Neural progenitor cell (in vitro differentiated cells): Measurements from ENCODE around the gene IL23R. TPM values are rescaled to one million over a fixed set of nuclear protein-coding genes. Genes with fewer than 3 reads are reported as not detected.

Source experiments
- DNase-seq: peaks from one replicate; pipeline ENCODE4 v3.0.0-alpha.2; 2016; ENCODE audit warnings: low spot score
- H2AFZ ChIP-seq: fragments of 200-600 bp; sonication (generic); replicated peaks from 2 replicates; pipeline ENCODE4 v1.6.1; 2016; ENCODE audit warnings: antibody characterized with exemption
- H3F3A ChIP-seq: fragments of 200-600 bp; sonication (generic); 2 replicates; pipeline ENCODE4 v1.6.1; 2016; ENCODE audit warnings: antibody characterized with exemption, low read depth
- H3K27ac ChIP-seq: fragments of 200-600 bp; sonication (generic); 2 replicates; pipeline ENCODE4 v1.5.1; 2016; ENCODE audit warnings: mild to moderate bottlenecking
- H3K27me3 ChIP-seq: fragments of 200-600 bp; sonication (generic); 2 replicates; pipeline ENCODE4 v1.6.1; 2016; ENCODE audit warnings: mild to moderate bottlenecking, moderate library complexity
- H3K36me3 ChIP-seq: fragments of 200-600 bp; sonication (generic); 2 replicates; pipeline ENCODE4 v1.5.1; 2016
- H3K4me1 ChIP-seq: fragments of 200-600 bp; sonication (generic); 2 replicates; pipeline ENCODE4 v1.6.1; 2016; ENCODE audit warnings: mixed run types
- H3K4me2 ChIP-seq: fragments of 200-600 bp; sonication (generic); 2 replicates; pipeline ENCODE4 v1.6.1; 2016
- H3K4me3 ChIP-seq: fragments of 200-600 bp; sonication (generic); 2 replicates; pipeline ENCODE4 v1.5.1; 2016
- H3K79me2 ChIP-seq: fragments of 200-600 bp; sonication (generic); 2 replicates; pipeline ENCODE4 v1.6.1; 2016; ENCODE audit warnings: low read depth
- H3K9ac ChIP-seq: fragments of 200-600 bp; sonication (generic); 2 replicates; pipeline ENCODE4 v1.6.1; 2016
- H3K9me3 ChIP-seq: fragments of 200-600 bp; sonication (generic); 2 replicates; pipeline ENCODE4 v1.5.1; 2016; ENCODE audit warnings: low read depth
- H4K20me1 ChIP-seq: fragments of 200-600 bp; sonication (generic); 2 replicates; pipeline ENCODE4 v1.6.1; 2016; ENCODE audit warnings: low read depth
- H3K27ac Mint-ChIP-seq: 3 replicates; pipeline ENCODE4 v1.8.0; 2021; ENCODE audit warnings: mixed read lengths
- H3K27me3 Mint-ChIP-seq: 2 replicates; pipeline ENCODE4 v1.8.0; 2022; ENCODE audit warnings: low read depth, mild to moderate bottlenecking, inconsistent platforms, moderate library complexity, mixed read lengths; ENCODE audit not compliant: insufficient read depth
- H3K36me3 Mint-ChIP-seq: 3 replicates; pipeline ENCODE4 v1.8.0; 2021; ENCODE audit warnings: mixed read lengths
- H3K4me1 Mint-ChIP-seq: 3 replicates; pipeline ENCODE4 v1.8.0; 2021; ENCODE audit warnings: mixed read lengths
- H3K4me3 Mint-ChIP-seq: 3 replicates; pipeline ENCODE4 v1.8.0; 2021; ENCODE audit warnings: mild to moderate bottlenecking, moderate library complexity, mixed read lengths
- H3K9me3 Mint-ChIP-seq: 3 replicates; pipeline ENCODE4 v1.8.0; 2020; ENCODE audit warnings: mixed read lengths
- EZH2 ChIP-seq: fragments of 200-600 bp; sonication (generic); IDR thresholded peaks from 2 replicates; pipeline ENCODE4 v1.6.1; 2017; ENCODE audit warnings: antibody characterized with exemption, mild to moderate bottlenecking, moderate library complexity
- EZH2phosphoT487 ChIP-seq: fragments of 200-600 bp; sonication (generic); IDR thresholded peaks from 2 replicates; pipeline ENCODE4 v1.6.1; 2017; ENCODE audit warnings: antibody characterized with exemption
- total RNA-seq: library from RNA; depleted of rRNA; stranded (reverse); fragments of >200 nt; gene quantifications from 2 replicates; pipeline ENCODE4 v1.2.3, GENCODE V29; 2015; ENCODE audit warnings: low replicate concordance
- TF ChIP-seq, protein P1 (sequence below): fragments of 200-600 bp; sonication (generic); IDR thresholded peaks from 2 replicates; pipeline ENCODE4 v1.5.1; 2017; ENCODE audit warnings: antibody characterized with exemption, mild to moderate bottlenecking

The IL23R gene
- total RNA-seq, 1 donor from 2014 or later, result not detected

DNA sequence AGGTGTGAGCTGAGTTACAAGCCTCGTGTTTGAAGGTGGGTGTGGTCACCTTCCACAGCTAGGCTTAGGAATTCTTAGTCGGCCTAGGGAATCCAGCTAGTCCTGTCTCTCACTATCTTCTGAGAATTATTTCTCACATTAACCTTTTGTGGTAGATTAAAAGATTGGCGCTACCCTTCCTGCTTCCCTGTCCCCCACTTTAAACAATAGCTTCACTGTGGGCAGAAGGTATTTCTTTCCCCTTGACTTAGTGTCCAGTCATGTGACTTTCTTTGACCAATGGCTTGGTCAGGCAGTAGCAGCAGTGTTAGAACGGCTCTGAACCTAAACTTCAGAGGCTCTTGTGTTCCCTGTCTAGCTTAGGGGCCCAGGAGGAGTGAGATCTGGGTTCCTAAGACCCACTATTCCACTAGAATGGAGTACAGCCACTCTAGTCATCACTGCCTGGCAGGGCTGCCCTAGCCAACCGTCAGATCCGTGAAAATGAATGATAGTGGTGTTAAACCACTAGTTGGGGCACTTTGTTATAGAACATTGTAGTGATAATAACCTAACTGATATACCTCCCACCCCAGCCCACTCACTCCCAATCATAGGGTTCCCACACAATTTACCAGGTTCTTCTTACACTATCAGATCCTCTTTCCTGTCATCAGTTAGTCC is 17.6 kb upstream of the IL23R start:
- Mint-ChIP-seq H3K9me3 (no peaks in the 10 kb centered on the region), H3K27me3 (peaks cover 2% of the 10 kb centered on the region), H3K36me3 (no peaks in the 10 kb centered on the region), H3K4me1 (peaks cover 4% of the 10 kb centered on the region), H3K4me3 (no peak overlapping the region), H3K27ac (no peak overlapping the region)
- Histone ChIP-seq H3K4me1 (no peaks in the 10 kb centered on the region), H3K4me3 (no peak overlapping the region), H3F3A (no peaks in the 10 kb centered on the region), H3K36me3 (no peaks in the 10 kb centered on the region), H3K27ac (no peak overlapping the region), H4K20me1 (no peaks in the 10 kb centered on the region), H3K27me3 (no peaks in the 10 kb centered on the region), H3K4me2 (no peak overlapping the region), H2AFZ (peak overlapping the region; percentile 38), H3K79me2 (no peaks in the 10 kb centered on the region), H3K9ac (no peak overlapping the region), H3K9me3 (no peaks in the 10 kb centered on the region)
- no peak for TF ChIP-seq EZH2
- TF ChIP-seq EZH2phosphoT487, result no peak
- TF ChIP-seq, protein P1, sequence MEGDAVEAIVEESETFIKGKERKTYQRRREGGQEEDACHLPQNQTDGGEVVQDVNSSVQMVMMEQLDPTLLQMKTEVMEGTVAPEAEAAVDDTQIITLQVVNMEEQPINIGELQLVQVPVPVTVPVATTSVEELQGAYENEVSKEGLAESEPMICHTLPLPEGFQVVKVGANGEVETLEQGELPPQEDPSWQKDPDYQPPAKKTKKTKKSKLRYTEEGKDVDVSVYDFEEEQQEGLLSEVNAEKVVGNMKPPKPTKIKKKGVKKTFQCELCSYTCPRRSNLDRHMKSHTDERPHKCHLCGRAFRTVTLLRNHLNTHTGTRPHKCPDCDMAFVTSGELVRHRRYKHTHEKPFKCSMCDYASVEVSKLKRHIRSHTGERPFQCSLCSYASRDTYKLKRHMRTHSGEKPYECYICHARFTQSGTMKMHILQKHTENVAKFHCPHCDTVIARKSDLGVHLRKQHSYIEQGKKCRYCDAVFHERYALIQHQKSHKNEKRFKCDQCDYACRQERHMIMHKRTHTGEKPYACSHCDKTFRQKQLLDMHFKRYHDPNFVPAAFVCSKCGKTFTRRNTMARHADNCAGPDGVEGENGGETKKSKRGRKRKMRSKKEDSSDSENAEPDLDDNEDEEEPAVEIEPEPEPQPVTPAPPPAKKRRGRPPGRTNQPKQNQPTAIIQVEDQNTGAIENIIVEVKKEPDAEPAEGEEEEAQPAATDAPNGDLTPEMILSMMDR, result no peak
- no peak for DNase-seq

DNA sequence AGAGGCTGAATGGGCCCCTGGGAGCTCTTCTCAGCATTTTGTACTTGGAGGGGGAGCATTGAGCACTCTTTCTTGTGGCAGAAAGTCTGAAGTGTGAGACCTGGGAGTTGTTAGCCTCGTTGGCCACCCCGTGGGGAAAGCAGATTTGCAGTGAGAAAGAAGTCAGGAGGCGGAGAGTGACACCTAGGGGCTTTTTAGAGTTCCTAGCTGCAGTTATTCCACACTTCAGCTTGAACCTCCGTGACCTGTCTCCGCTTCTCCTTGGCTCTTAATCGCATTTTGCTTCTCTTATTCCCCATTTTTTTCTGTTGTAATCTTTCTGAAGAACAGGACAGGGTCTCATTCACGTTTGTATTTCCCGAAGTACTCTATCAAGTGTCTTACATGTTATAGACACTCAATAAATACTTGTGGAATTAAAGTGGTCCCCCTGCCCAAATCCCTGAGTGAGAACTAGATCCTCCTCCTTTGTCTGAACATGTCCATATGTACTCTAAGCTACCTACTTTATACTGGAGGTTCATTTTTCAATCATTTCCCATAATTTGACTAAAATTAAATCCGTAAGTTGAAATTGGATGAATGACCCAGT is 17.0 kb upstream of the IL23R start:
- peak overlapping the region; percentile 38 for H2AFZ ChIP-seq
- H3K9me3 Mint-ChIP-seq, result no peaks in the 10 kb centered on the region
- no peak overlapping the region for H3K4me2 ChIP-seq

DNA sequence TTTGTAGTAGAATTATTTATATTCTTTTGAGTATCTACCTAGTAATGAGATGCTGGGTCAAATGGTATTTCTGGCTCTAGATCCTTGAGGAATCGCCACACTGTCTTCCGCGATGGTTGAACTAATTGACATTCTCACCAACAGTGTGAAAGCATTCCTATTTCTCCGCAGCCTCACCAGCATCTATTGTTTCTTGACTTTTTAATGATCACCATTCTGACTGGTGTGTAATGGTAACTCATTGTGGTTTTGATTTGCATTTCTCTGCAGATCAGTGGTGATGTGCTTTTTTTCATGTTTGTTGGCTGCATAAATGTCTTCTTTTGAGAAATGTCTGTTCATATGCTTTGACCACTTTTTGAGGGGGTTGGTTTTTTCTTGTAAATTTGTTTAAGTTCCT is 15.3 kb upstream of the IL23R start:
- Mint-ChIP-seq H3K36me3 (no peaks in the 10 kb centered on the region), H3K4me3 (no peak overlapping the region), H3K4me1 (peaks cover 4% of the 10 kb centered on the region), H3K9me3 (peaks cover 6% of the 10 kb centered on the region), H3K27ac (no peak overlapping the region), H3K27me3 (peaks cover 4% of the 10 kb centered on the region)
- Histone ChIP-seq H3K4me1 (peaks cover 2% of the 10 kb centered on the region), H3K79me2 (no peaks in the 10 kb centered on the region), H4K20me1 (no peaks in the 10 kb centered on the region), H3K27me3 (no peaks in the 10 kb centered on the region), H3K36me3 (no peaks in the 10 kb centered on the region), H3K4me2 (no peak overlapping the region), H3K27ac (no peak overlapping the region), H3K9me3 (no peaks in the 10 kb centered on the region), H3F3A (no peaks in the 10 kb centered on the region), H3K9ac (no peak overlapping the region), H3K4me3 (no peak overlapping the region), H2AFZ (no peak overlapping the region)
- no peak for DNase-seq
- TF ChIP-seq EZH2phosphoT487 (no peak), EZH2 (no peak)
- TF ChIP-seq, protein P1, result no peak

More for the DNA sequence above, 17.0 kb upstream of the IL23R start:
- H3F3A ChIP-seq, result no peaks in the 10 kb centered on the region
- no peak overlapping the region for H3K4me3 Mint-ChIP-seq
- peak; percentile 84 for DNase-seq
- H3K9ac ChIP-seq, result no peak overlapping the region
- no peaks in the 10 kb centered on the region for H4K20me1 ChIP-seq
- no peaks in the 10 kb centered on the region for H3K9me3 ChIP-seq
- peaks cover 4% of the 10 kb centered on the region for H3K4me1 Mint-ChIP-seq
- no peaks in the 10 kb centered on the region for H3K27me3 ChIP-seq
- TF ChIP-seq, protein P1, result peak; percentile 77
- TF ChIP-seq EZH2phosphoT487 (no peak), EZH2 (no peak)
- no peak overlapping the region for H3K27ac Mint-ChIP-seq
- peaks cover 2% of the 10 kb centered on the region for H3K27me3 Mint-ChIP-seq
- no peaks in the 10 kb centered on the region for H3K36me3 ChIP-seq
- H3K36me3 Mint-ChIP-seq, result no peaks in the 10 kb centered on the region
- no peaks in the 10 kb centered on the region for H3K79me2 ChIP-seq
- H3K4me1 ChIP-seq, result no peaks in the 10 kb centered on the region
- no peak overlapping the region for H3K27ac ChIP-seq
- no peak overlapping the region for H3K4me3 ChIP-seq
